Loucy (cell line): ENCODE data around the gene SNX3.

Source experiments
- EZH2phosphoT487 ChIP-seq: fragments of 200-600 bp; IDR thresholded peaks from 2 replicates; pipeline ENCODE4 v1.6.1; 2018; ENCODE audit warnings: antibody characterized with exemption, mild to moderate bottlenecking, moderate library complexity, borderline replicate concordance
- TF ChIP-seq, protein P1 (sequence below): fragments of 200-600 bp; sonication (generic); conservative IDR thresholded peaks from 2 replicates; pipeline ENCODE4 v1.5.1; 2014; ENCODE audit warnings: mild to moderate bottlenecking, antibody characterized with exemption, low read length

GRCh38 chr6:108210556-108210955 lies 50.3 kb downstream of the SNX3 start:
- TF ChIP-seq, protein P1, sequence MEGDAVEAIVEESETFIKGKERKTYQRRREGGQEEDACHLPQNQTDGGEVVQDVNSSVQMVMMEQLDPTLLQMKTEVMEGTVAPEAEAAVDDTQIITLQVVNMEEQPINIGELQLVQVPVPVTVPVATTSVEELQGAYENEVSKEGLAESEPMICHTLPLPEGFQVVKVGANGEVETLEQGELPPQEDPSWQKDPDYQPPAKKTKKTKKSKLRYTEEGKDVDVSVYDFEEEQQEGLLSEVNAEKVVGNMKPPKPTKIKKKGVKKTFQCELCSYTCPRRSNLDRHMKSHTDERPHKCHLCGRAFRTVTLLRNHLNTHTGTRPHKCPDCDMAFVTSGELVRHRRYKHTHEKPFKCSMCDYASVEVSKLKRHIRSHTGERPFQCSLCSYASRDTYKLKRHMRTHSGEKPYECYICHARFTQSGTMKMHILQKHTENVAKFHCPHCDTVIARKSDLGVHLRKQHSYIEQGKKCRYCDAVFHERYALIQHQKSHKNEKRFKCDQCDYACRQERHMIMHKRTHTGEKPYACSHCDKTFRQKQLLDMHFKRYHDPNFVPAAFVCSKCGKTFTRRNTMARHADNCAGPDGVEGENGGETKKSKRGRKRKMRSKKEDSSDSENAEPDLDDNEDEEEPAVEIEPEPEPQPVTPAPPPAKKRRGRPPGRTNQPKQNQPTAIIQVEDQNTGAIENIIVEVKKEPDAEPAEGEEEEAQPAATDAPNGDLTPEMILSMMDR: no peak
- no peak for TF ChIP-seq EZH2phosphoT487
